Sigmoid colon (tissue), 7 donors: ENCODE measurements around the gene MB. TPM values are rescaled to one million over a fixed set of nuclear protein-coding genes. Genes with fewer than 3 reads are reported as not detected.

Experiments used
- DNase-seq: peaks from one replicate; pipeline ENCODE4 v3.0.0-alpha.2; 2019
- H3K27ac ChIP-seq, 4 donors: fragments of 200-600 bp; sonication (generic); one replicate each; pipeline ENCODE4 v1.5.1; 2016 to 2019; ENCODE audit warnings: mild to moderate bottlenecking in 1 of 4
- H3K27me3 ChIP-seq, 3 donors: fragments of 200-600 bp; sonication (generic); one replicate each; pipeline ENCODE4 v1.5.1; 2019; ENCODE audit warnings: mild to moderate bottlenecking in 1 of 3
- H3K36me3 ChIP-seq, 4 donors: fragments of 200-600 bp; sonication (generic); one replicate each; pipeline ENCODE4 v1.5.1; 2016 to 2019
- H3K4me1 ChIP-seq, 4 donors: fragments of 200-600 bp; sonication (generic); one replicate each; pipeline ENCODE4 v1.5.1; 2017 to 2019
- H3K4me3 ChIP-seq, 4 donors: fragments of 200-600 bp; sonication (generic); one replicate each; pipeline ENCODE4 v1.5.1; 2017 to 2019; ENCODE audit warnings: mild to moderate bottlenecking in 2 of 4, moderate library complexity in 1 of 4
- H3K9me3 ChIP-seq, 4 donors: fragments of 200-600 bp in 3 of 4; sonication (generic) in 3 of 4; one replicate each; pipeline versions ENCODE4 v1.5.1 to v1.6.1; 2013 to 2019
- EP300 ChIP-seq, 4 donors: sonication (generic); formaldehyde crosslinking; IDR thresholded peaks; one replicate each; pipeline ENCODE4 v1.6.1; 2017; ENCODE audit warnings: antibody characterized with exemption in 4 of 4
- POLR2A ChIP-seq, 2 donors: fragments of 450-650 bp; IDR thresholded peaks; one replicate each; pipeline ENCODE4 v1.6.1; 2016; ENCODE audit warnings: antibody characterized with exemption in 2 of 2, mild to moderate bottlenecking in 2 of 2, moderate library complexity in 2 of 2
- POLR2AphosphoS5 ChIP-seq, 4 donors: sonication (generic); formaldehyde crosslinking; IDR thresholded peaks; one replicate each; pipeline ENCODE4 v1.6.1; 2017; ENCODE audit warnings: antibody characterized with exemption in 4 of 4
- WGBS, 2 donors: extraction: QIAGEN DNeasy Blood & Tissue Kit; methylation state at CpG; one replicate each; pipeline ENCODE4 v1.1.7; 2013; 5-methylcytosine and 5-hydroxymethylcytosine counted together
- intact Hi-C: fragments of 100-400 bp; cut with DNase I; formaldehyde crosslinking; loops from one replicate; pipeline ENCODE4 v1.15.1; 2023
- polyA plus RNA-seq, 3 donors: library from polyadenylated mRNA; stranded (reverse); fragments of 200-250 nt; gene quantifications; one replicate each; pipeline ENCODE4 v1.2.3, GENCODE V29; 2013
- total RNA-seq, 4 donors: library from RNA; depleted of rRNA; stranded (reverse); fragments of >200 nt; gene quantifications; one replicate each; pipeline ENCODE4 v1.1.0, GENCODE V29; 2016
- TF ChIP-seq, protein P1 (sequence below), 4 experiments: fragments of 450-650 bp in 3 of 4; fragments of 200-600 bp in 1 of 4; IDR thresholded peaks; one replicate each; pipeline ENCODE4 v1.5.1; 2016 to 2019; ENCODE audit warnings: antibody characterized with exemption in 4 of 4, mild to moderate bottlenecking in 3 of 4, moderate library complexity in 2 of 4
- donor health status: healthy with polysubstance abuse.
- donor health status: Bipolar disorder and iron deficiency.
- donor health status: healthy.

Gene MB
- total and polyA plus RNA-seq, 7 donors, result 0.68 to 84.7 (median 10.3) TPM; not detected in 1

DNA sequence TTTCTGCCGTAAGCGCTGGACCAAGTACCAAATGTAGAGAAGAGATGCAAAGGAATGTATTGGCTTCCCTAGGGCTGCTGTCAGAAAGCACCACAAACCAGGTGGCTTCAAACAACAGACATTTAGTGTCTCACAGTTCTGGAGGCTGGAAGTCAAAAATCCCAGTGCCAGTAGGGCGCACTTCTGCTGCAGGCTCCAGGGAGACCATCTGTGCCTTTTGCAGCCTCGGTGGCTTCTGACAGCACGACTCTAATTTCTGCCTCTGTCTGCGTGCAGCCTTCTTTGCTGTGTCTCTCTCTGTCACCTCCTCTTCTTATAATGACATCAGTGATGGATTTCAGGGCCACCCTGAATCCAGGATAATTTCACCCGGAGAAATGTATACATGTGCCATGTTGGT lies 34.0 kb upstream of the MB start:
- TF ChIP-seq EP300 (IDR thresholded peaks at IDR 0.05) (no peak), POLR2AphosphoS5 (IDR thresholded peaks at IDR 0.05) (no peak), POLR2A (IDR thresholded peaks at IDR 0.05) (no peak)
- TF ChIP-seq, protein P1, sequence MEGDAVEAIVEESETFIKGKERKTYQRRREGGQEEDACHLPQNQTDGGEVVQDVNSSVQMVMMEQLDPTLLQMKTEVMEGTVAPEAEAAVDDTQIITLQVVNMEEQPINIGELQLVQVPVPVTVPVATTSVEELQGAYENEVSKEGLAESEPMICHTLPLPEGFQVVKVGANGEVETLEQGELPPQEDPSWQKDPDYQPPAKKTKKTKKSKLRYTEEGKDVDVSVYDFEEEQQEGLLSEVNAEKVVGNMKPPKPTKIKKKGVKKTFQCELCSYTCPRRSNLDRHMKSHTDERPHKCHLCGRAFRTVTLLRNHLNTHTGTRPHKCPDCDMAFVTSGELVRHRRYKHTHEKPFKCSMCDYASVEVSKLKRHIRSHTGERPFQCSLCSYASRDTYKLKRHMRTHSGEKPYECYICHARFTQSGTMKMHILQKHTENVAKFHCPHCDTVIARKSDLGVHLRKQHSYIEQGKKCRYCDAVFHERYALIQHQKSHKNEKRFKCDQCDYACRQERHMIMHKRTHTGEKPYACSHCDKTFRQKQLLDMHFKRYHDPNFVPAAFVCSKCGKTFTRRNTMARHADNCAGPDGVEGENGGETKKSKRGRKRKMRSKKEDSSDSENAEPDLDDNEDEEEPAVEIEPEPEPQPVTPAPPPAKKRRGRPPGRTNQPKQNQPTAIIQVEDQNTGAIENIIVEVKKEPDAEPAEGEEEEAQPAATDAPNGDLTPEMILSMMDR (IDR thresholded peaks at IDR 0.05), result no peak
- intact Hi-C loops, result no loop called here

GRCh38 chr22:35649636-35650250 lies 32.6 kb upstream of the MB start:
- intact Hi-C loops, result loop anchor here (5.0 kb wide), 1 partner anchor 108 kb away; no protein-coding TSS in a partner anchor
- Histone ChIP-seq H3K27me3 (no peaks in the 10 kb centered on the region), H3K4me1 (peaks cover 0 to 44% (median 34%) of the 10 kb centered on the region in 4 donors), H3K27ac (peak overlapping the region; percentile 85 to 93 (median 91)), H3K4me3 (peak overlapping the region; percentile 58 to 74 (median 67)), H3K9me3 (no peaks in the 10 kb centered on the region), H3K36me3 (no peaks in the 10 kb centered on the region)
- TF ChIP-seq EP300 (IDR thresholded peaks at IDR 0.05) (no peak), POLR2AphosphoS5 (IDR thresholded peaks at IDR 0.05) (no peak), POLR2A (IDR thresholded peaks at IDR 0.05) (no peak)
- TF ChIP-seq, protein P1 (IDR thresholded peaks at IDR 0.05), result no peak
- WGBS, 2 donors, result 57 to 68% methylated on average over 7 of the region's 7 CpGs
- no peak for DNase-seq

More for the DNA sequence above, 34.0 kb upstream of the MB start:
- H3K27ac ChIP-seq, result no peak overlapping the region
- no peaks in the 10 kb centered on the region for H3K9me3 ChIP-seq
- H3K4me1 ChIP-seq, result peaks cover 0 to 44% (median 34%) of the 10 kb centered on the region in 4 donors
- peaks cover 0 to 10% (median 2%) of the 10 kb centered on the region in 4 donors for H3K36me3 ChIP-seq
- no peak overlapping the region for H3K4me3 ChIP-seq
- 90 to 99% methylated on average over 7 of the region's 7 CpGs for WGBS, 2 donors
- H3K27me3 ChIP-seq, result no peaks in the 10 kb centered on the region
- DNase-seq, result no peak

GRCh38 chr22:35649026-35649553 lies 32.0 kb upstream of the MB start:
- peak overlapping the region; percentile 58 to 74 (median 67) for H3K4me3 ChIP-seq
- H3K27ac ChIP-seq, result peak overlapping the region; percentile 85 to 93 (median 91)
- 13 to 32% methylated on average over 7 of the region's 7 CpGs for WGBS, 2 donors
- H3K9me3 ChIP-seq, result no peaks in the 10 kb centered on the region
- H3K36me3 ChIP-seq, result no peaks in the 10 kb centered on the region
- TF ChIP-seq POLR2AphosphoS5 (IDR thresholded peaks at IDR 0.05) (no peak), EP300 (IDR thresholded peaks at IDR 0.05) (no peak)
- intact Hi-C loops, result loop anchor here (5.0 kb wide), 1 partner anchor 108 kb away; no protein-coding TSS in a partner anchor
- peaks cover 0 to 44% (median 34%) of the 10 kb centered on the region in 4 donors for H3K4me1 ChIP-seq
- DNase-seq, result no peak
- no peaks in the 10 kb centered on the region for H3K27me3 ChIP-seq

DNA sequence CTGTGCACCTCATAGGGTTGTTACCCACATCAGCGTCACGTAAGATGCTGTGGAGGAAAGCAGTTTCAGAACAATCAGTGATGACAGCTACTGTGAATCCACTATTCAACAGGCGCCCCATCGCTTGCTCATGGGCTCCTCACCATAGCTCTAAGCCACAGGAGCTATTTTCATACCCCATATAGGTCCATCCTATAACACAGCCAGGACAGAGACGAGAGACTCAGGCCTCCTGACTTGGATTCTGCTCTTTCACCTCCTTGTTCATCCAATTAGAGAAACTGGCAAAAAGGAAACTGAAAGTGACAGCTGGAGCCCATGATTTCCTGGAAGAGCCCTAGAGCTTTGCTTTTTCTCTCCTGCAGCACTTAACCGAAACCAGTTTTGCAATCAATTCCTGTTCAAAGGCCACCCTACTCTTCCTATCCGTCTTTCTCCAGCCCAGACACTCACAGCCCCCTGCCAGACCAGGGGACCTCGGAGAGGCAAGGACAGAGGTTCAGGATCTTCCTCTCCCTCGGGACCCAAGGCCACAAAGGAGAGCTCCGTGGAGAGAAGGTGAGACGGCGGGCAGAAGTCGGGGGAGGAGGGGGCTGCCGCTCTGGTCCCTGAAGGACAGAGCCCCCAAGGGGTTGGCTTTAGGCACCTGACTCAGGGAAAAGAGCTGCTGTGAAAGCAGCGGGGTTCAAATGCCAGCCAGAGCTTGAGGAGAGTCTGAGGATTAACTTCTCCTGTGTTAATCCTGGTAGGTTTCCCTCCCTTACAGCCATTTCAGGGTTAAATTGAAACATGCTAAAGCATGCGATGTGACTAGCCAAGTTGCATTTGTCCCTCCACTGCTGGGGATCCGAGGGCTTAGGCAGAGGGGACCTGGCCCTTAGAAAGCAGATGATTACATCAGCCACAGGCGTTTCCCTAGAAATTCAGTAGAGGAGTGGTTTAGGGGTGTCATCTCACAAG lies 31.2 kb upstream of the MB start, which contains the start of gene APOL6:
Gene APOL6 (plus strand): TSS at position 381 of the 960 bp plus-strand sequence. CDS start 7,980 bp downstream, outside the sequence.
- Histone ChIP-seq H3K27ac (peak within 1 kb of the TSS; percentile 85 to 93 (median 91)), H3K36me3 (no peaks in the 10 kb centered on the region), H3K27me3 (no peaks in the 10 kb centered on the region), H3K4me3 (peak within 1 kb of the TSS; percentile 58 to 74 (median 67)), H3K4me1 (peaks cover 0 to 44% (median 34%) of the 10 kb centered on the region in 4 donors), H3K9me3 (no peaks in the 10 kb centered on the region)
- TF ChIP-seq POLR2AphosphoS5 (IDR thresholded peaks at IDR 0.05) (peak; percentile 14 to 74 (median 70)), EP300 (IDR thresholded peaks at IDR 0.05) (peak in 1 of 4 donors; percentile 13), POLR2A (IDR thresholded peaks at IDR 0.05) (peak; percentile 8 to 35)
- TF ChIP-seq, protein P1 (IDR thresholded peaks at IDR 0.05), result no peak
- 6 to 8% methylated on average over 18 of the region's 18 CpGs for WGBS, 2 donors
- peak; percentile 74 for DNase-seq
- intact Hi-C loops, result loop anchor here (5.0 kb wide), 1 partner anchor 109 kb away; no protein-coding TSS in a partner anchor
